Activated B cell treated with CpG ODN at 0.5 μM for 24 hours (primary cell): ENCODE measurements around the gene TNFAIP2. TPM values are rescaled to one million over a fixed set of nuclear protein-coding genes. Genes with fewer than 3 reads are reported as not detected.

Source experiments
- ATAC-seq: fragments of 200-7000 bp; cut with Tn5 transposase; one replicate; pipeline ENCODE4 v1.10.0; 2021; ENCODE audit warnings: low read depth, mild to moderate bottlenecking, moderate library complexity
- CTCF ChIA-PET: fragments of 350-600 bp; sonication (Branson Sonifier 250); formaldehyde crosslinking; loops from one replicate; lab custom pipeline; 2021; ENCODE audit warnings: antibody characterized with exemption; lab: Charles Lee
- POLR2A ChIA-PET: fragments of 350-600 bp; sonication (Branson Sonifier 250); formaldehyde crosslinking; loops from one replicate; lab custom pipeline; 2021; ENCODE audit warnings: antibody characterized with exemption; lab: Charles Lee
- DNase-seq: peaks from one replicate; pipeline ENCODE4 v3.0.0; 2022
- H3K27ac Mint-ChIP-seq: one replicate; pipeline ENCODE4 v1.8.0; 2020; ENCODE audit warnings: mixed read lengths
- H3K27me3 Mint-ChIP-seq: one replicate; pipeline ENCODE4 v1.8.0; 2021; ENCODE audit warnings: mixed read lengths
- H3K36me3 Mint-ChIP-seq: one replicate; pipeline ENCODE4 v1.8.0; 2021; ENCODE audit warnings: low read depth, mixed read lengths
- H3K4me1 Mint-ChIP-seq: one replicate; pipeline ENCODE4 v1.8.0; 2021; ENCODE audit warnings: mixed read lengths
- H3K4me3 Mint-ChIP-seq: one replicate; pipeline ENCODE4 v1.8.0; 2020; ENCODE audit warnings: mild to moderate bottlenecking, mixed read lengths
- H3K9me3 Mint-ChIP-seq: one replicate; pipeline ENCODE4 v1.8.0; 2020; ENCODE audit warnings: mixed read lengths
- intact Hi-C: fragments of 100-400 bp; cut with micrococcal nuclease; formaldehyde crosslinking; loops from one replicate; pipeline ENCODE4 v1.15.1; 2024
- total RNA-seq: library from RNA; stranded (reverse); gene quantifications from 2 replicates; pipeline ENCODE4 v1.2.3, GENCODE V29; 2022
- TF ChIP-seq, protein P1 (sequence below): fragments of 200-600 bp; IDR thresholded peaks from one replicate; pipeline ENCODE4 v1.8.0; 2022; ENCODE audit warnings: antibody characterized with exemption, mild to moderate bottlenecking

TNFAIP2 gene
- total RNA-seq, 1 donor from 2014 or later, result 4.1 TPM

- intact Hi-C loops, result no loop called here
- TF ChIP-seq, protein P1, sequence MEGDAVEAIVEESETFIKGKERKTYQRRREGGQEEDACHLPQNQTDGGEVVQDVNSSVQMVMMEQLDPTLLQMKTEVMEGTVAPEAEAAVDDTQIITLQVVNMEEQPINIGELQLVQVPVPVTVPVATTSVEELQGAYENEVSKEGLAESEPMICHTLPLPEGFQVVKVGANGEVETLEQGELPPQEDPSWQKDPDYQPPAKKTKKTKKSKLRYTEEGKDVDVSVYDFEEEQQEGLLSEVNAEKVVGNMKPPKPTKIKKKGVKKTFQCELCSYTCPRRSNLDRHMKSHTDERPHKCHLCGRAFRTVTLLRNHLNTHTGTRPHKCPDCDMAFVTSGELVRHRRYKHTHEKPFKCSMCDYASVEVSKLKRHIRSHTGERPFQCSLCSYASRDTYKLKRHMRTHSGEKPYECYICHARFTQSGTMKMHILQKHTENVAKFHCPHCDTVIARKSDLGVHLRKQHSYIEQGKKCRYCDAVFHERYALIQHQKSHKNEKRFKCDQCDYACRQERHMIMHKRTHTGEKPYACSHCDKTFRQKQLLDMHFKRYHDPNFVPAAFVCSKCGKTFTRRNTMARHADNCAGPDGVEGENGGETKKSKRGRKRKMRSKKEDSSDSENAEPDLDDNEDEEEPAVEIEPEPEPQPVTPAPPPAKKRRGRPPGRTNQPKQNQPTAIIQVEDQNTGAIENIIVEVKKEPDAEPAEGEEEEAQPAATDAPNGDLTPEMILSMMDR, result no peak
- CTCF ChIA-PET, result no interaction called here
- Mint-ChIP-seq H3K9me3 (no peaks in the 10 kb centered on the region), H3K27ac (no peak overlapping the region), H3K36me3 (no peaks in the 10 kb centered on the region), H3K4me3 (no peak overlapping the region), H3K4me1 (peaks cover 6% of the 10 kb centered on the region), H3K27me3 (peaks cover 15% of the 10 kb centered on the region)
- DNase-seq (no peak), ATAC-seq (no peak)
- POLR2A ChIA-PET, result no interaction called here
Measured at GRCh38 chr14:103127861-103128598, 4.8 kb downstream of the TNFAIP2 start.

GRCh38 chr14:103128631-103129300, 5.5 kb downstream of the TNFAIP2 start:
- Mint-ChIP-seq H3K27me3 (peaks cover 15% of the 10 kb centered on the region), H3K9me3 (no peaks in the 10 kb centered on the region), H3K36me3 (no peaks in the 10 kb centered on the region), H3K4me1 (peaks cover 6% of the 10 kb centered on the region), H3K27ac (no peak overlapping the region), H3K4me3 (no peak overlapping the region)
- TF ChIP-seq, protein P1, result no peak
- DNase-seq, result no peak
- intact Hi-C loops, result no loop called here
- CTCF ChIA-PET, result no interaction called here
- POLR2A ChIA-PET, result no interaction called here
- ATAC-seq, result no peak

- H3K4me3 Mint-ChIP-seq, result no peak overlapping the region
- ATAC-seq (no peak), DNase-seq (no peak)
- TF ChIP-seq, protein P1, result no peak
- H3K9me3 Mint-ChIP-seq, result no peaks in the 10 kb centered on the region
- intact Hi-C loops, result no loop called here
- no peaks in the 10 kb centered on the region for H3K4me1 Mint-ChIP-seq
- ChIA-PET POLR2A (no interaction called here), CTCF (interaction anchor here (1.4 kb wide), 1 partner anchor 25 kb away, joined by 5 read pairs; no protein-coding TSS in a partner anchor)
- H3K27me3 Mint-ChIP-seq, result peaks cover 8% of the 10 kb centered on the region
- no peaks in the 10 kb centered on the region for H3K36me3 Mint-ChIP-seq
- no peak overlapping the region for H3K27ac Mint-ChIP-seq
Measured at GRCh38 chr14:103129301-103130016, 6.2 kb downstream of the TNFAIP2 start.

- peaks cover 5% of the 10 kb centered on the region for H3K27me3 Mint-ChIP-seq
- H3K9me3 Mint-ChIP-seq, result no peaks in the 10 kb centered on the region
- POLR2A ChIA-PET, result no interaction called here
- no peak overlapping the region for H3K27ac Mint-ChIP-seq
- no peaks in the 10 kb centered on the region for H3K36me3 Mint-ChIP-seq
- ATAC-seq (no peak), DNase-seq (no peak)
- TF ChIP-seq, protein P1, result no peak
- no peaks in the 10 kb centered on the region for H3K4me1 Mint-ChIP-seq
- H3K4me3 Mint-ChIP-seq, result no peak overlapping the region
- CTCF ChIA-PET, result interaction anchor here (1.4 kb wide), 1 partner anchor 26 kb away, joined by 5 read pairs; no protein-coding TSS in a partner anchor
- intact Hi-C loops, result no loop called here
Measured at GRCh38 chr14:103130017-103130764, 6.9 kb downstream of the TNFAIP2 start.
